ENCODE data around the gene SUPT4H1.

Gene SUPT4H1

GRCh38 chr17:58375256-58375655 is 23.3 kb upstream of the SUPT4H1 start:
- Histone ChIP-seq H3K4me3 (ENCODE audit: insufficient read length, low read depth) (no peak overlapping the region), H3K9me3 (ENCODE audit: insufficient read depth, low read length) (no peaks in the 10 kb centered on the region), H3K4me1 (ENCODE audit: insufficient read depth, insufficient read length) (peaks cover 16% of the 10 kb centered on the region), H3K9ac (ENCODE audit: insufficient read length, low read depth) (no peak overlapping the region), H3K36me3 (ENCODE audit: insufficient read depth, insufficient read length, low read length) (peaks cover 23% of the 10 kb centered on the region), H3K27me3 (ENCODE audit: insufficient read depth, insufficient read length) (no peaks in the 10 kb centered on the region)
- TF ChIP-seq ZNF274 (IDR thresholded peaks at IDR 0.05; ENCODE audit: low read depth, low read length) (no peak), YY1 (IDR thresholded peaks at IDR 0.05; ENCODE audit: insufficient read depth, insufficient read length) (no peak)
- DNase-seq (ENCODE audit: low read depth, low spot score) = no peak

- TF ChIP-seq ZNF274 (IDR thresholded peaks at IDR 0.05; ENCODE audit: low read depth, low read length) (no peak), SUZ12 (IDR thresholded peaks at IDR 0.05; ENCODE audit: extremely low read depth, insufficient read depth, insufficient read length) (no peak), YY1 (IDR thresholded peaks at IDR 0.05; ENCODE audit: insufficient read depth, insufficient read length) (no peak)
- peaks cover 16% of the 10 kb centered on the region for H3K4me1 ChIP-seq (ENCODE audit: insufficient read depth, insufficient read length)
- DNase-seq (ENCODE audit: low read depth, low spot score) = no peak
- H3K9me3 ChIP-seq (ENCODE audit: insufficient read depth, low read length) = no peaks in the 10 kb centered on the region
- H3K9ac ChIP-seq (ENCODE audit: insufficient read length, low read depth) = no peak overlapping the region
- no peak overlapping the region for H3K4me3 ChIP-seq (ENCODE audit: insufficient read length, low read depth)
- H3K27me3 ChIP-seq (ENCODE audit: insufficient read depth, insufficient read length) = no peaks in the 10 kb centered on the region
- H3K36me3 ChIP-seq (ENCODE audit: insufficient read depth, insufficient read length, low read length) = peaks cover 31% of the 10 kb centered on the region
Measured at GRCh38 chr17:58373923-58374322, 21.9 kb upstream of the SUPT4H1 start.

GRCh38 chr17:58373003-58373402 is 21.0 kb upstream of the SUPT4H1 start:
- DNase-seq (ENCODE audit: low read depth, low spot score) = no peak
- H3K27me3 ChIP-seq (ENCODE audit: insufficient read depth, insufficient read length) = no peaks in the 10 kb centered on the region
- H3K36me3 ChIP-seq (ENCODE audit: insufficient read depth, insufficient read length, low read length) = peaks cover 34% of the 10 kb centered on the region
- peaks cover 16% of the 10 kb centered on the region for H3K4me1 ChIP-seq (ENCODE audit: insufficient read depth, insufficient read length)
- TF ChIP-seq YY1 (IDR thresholded peaks at IDR 0.05; ENCODE audit: insufficient read depth, insufficient read length) = no peak
- no peak for TF ChIP-seq ZNF274 (IDR thresholded peaks at IDR 0.05; ENCODE audit: low read depth, low read length)
- TF ChIP-seq SUZ12 (IDR thresholded peaks at IDR 0.05; ENCODE audit: extremely low read depth, insufficient read depth, insufficient read length) = no peak
- H3K9me3 ChIP-seq (ENCODE audit: insufficient read depth, low read length) = no peaks in the 10 kb centered on the region
- H3K4me3 ChIP-seq (ENCODE audit: insufficient read length, low read depth) = no peak overlapping the region
- no peak overlapping the region for H3K9ac ChIP-seq (ENCODE audit: insufficient read length, low read depth)

GRCh38 chr17:58371300-58371950 is 19.4 kb upstream of the SUPT4H1 start:
- no peak for DNase-seq (ENCODE audit: low read depth, low spot score)
- no peaks in the 10 kb centered on the region for H3K27me3 ChIP-seq (ENCODE audit: insufficient read depth, insufficient read length)
- H3K4me1 ChIP-seq (ENCODE audit: insufficient read depth, insufficient read length) = peaks cover 7% of the 10 kb centered on the region
- H3K36me3 ChIP-seq (ENCODE audit: insufficient read depth, insufficient read length, low read length) = peaks cover 43% of the 10 kb centered on the region
- TF ChIP-seq YY1 (IDR thresholded peaks at IDR 0.05; ENCODE audit: insufficient read depth, insufficient read length) (no peak), ZNF274 (IDR thresholded peaks at IDR 0.05; ENCODE audit: low read depth, low read length) (no peak), SUZ12 (IDR thresholded peaks at IDR 0.05; ENCODE audit: extremely low read depth, insufficient read depth, insufficient read length) (no peak)
- no peaks in the 10 kb centered on the region for H3K9me3 ChIP-seq (ENCODE audit: insufficient read depth, low read length)
- H3K9ac ChIP-seq (ENCODE audit: insufficient read length, low read depth) = no peak overlapping the region
- no peak overlapping the region for H3K4me3 ChIP-seq (ENCODE audit: insufficient read length, low read depth)

GRCh38 chr17:58370716-58371115 is 18.7 kb upstream of the SUPT4H1 start:
- peaks cover 43% of the 10 kb centered on the region for H3K36me3 ChIP-seq (ENCODE audit: insufficient read depth, insufficient read length, low read length)
- H3K9ac ChIP-seq (ENCODE audit: insufficient read length, low read depth) = no peak overlapping the region
- peaks cover 7% of the 10 kb centered on the region for H3K4me1 ChIP-seq (ENCODE audit: insufficient read depth, insufficient read length)
- no peaks in the 10 kb centered on the region for H3K9me3 ChIP-seq (ENCODE audit: insufficient read depth, low read length)
- TF ChIP-seq ZNF274 (IDR thresholded peaks at IDR 0.05; ENCODE audit: low read depth, low read length) = no peak
- TF ChIP-seq YY1 (IDR thresholded peaks at IDR 0.05; ENCODE audit: insufficient read depth, insufficient read length) = no peak
- no peak for TF ChIP-seq SUZ12 (IDR thresholded peaks at IDR 0.05; ENCODE audit: extremely low read depth, insufficient read depth, insufficient read length)
- H3K27me3 ChIP-seq (ENCODE audit: insufficient read depth, insufficient read length) = no peaks in the 10 kb centered on the region
- DNase-seq (ENCODE audit: low read depth, low spot score) = no peak
- H3K4me3 ChIP-seq (ENCODE audit: insufficient read length, low read depth) = no peak overlapping the region

- peaks cover 43% of the 10 kb centered on the region for H3K36me3 ChIP-seq (ENCODE audit: insufficient read depth, insufficient read length, low read length)
Measured at GRCh38 chr17:58370309-58370708, 18.3 kb upstream of the SUPT4H1 start.

GRCh38 chr17:58369214-58370031 is 17.4 kb upstream of the SUPT4H1 start:
- Histone ChIP-seq H3K9me3 (ENCODE audit: insufficient read depth, low read length) (no peaks in the 10 kb centered on the region), H3K4me1 (ENCODE audit: insufficient read depth, insufficient read length) (peaks cover 10% of the 10 kb centered on the region)

More at GRCh38 chr17:58370309-58370708, 18.3 kb upstream of the SUPT4H1 start:
- no peak for DNase-seq (ENCODE audit: low read depth, low spot score)
- peaks cover 7% of the 10 kb centered on the region for H3K4me1 ChIP-seq (ENCODE audit: insufficient read depth, insufficient read length)
- no peaks in the 10 kb centered on the region for H3K9me3 ChIP-seq (ENCODE audit: insufficient read depth, low read length)
- H3K4me3 ChIP-seq (ENCODE audit: insufficient read length, low read depth) = no peak overlapping the region
- no peaks in the 10 kb centered on the region for H3K27me3 ChIP-seq (ENCODE audit: insufficient read depth, insufficient read length)
- H3K9ac ChIP-seq (ENCODE audit: insufficient read length, low read depth) = no peak overlapping the region
- TF ChIP-seq SUZ12 (IDR thresholded peaks at IDR 0.05; ENCODE audit: extremely low read depth, insufficient read depth, insufficient read length) = no peak
- TF ChIP-seq ZNF274 (IDR thresholded peaks at IDR 0.05; ENCODE audit: low read depth, low read length) = no peak
- TF ChIP-seq YY1 (IDR thresholded peaks at IDR 0.05; ENCODE audit: insufficient read depth, insufficient read length) = no peak

More at GRCh38 chr17:58369214-58370031, 17.4 kb upstream of the SUPT4H1 start:
- DNase-seq (ENCODE audit: low read depth, low spot score) = no peak
- TF ChIP-seq YY1 (IDR thresholded peaks at IDR 0.05; ENCODE audit: insufficient read depth, insufficient read length) = no peak
- no peak for TF ChIP-seq SUZ12 (IDR thresholded peaks at IDR 0.05; ENCODE audit: extremely low read depth, insufficient read depth, insufficient read length)
- no peak for TF ChIP-seq ZNF274 (IDR thresholded peaks at IDR 0.05; ENCODE audit: low read depth, low read length)
- Histone ChIP-seq H3K4me3 (ENCODE audit: insufficient read length, low read depth) (no peak overlapping the region), H3K27me3 (ENCODE audit: insufficient read depth, insufficient read length) (no peaks in the 10 kb centered on the region), H3K36me3 (ENCODE audit: insufficient read depth, insufficient read length, low read length) (peaks cover 43% of the 10 kb centered on the region), H3K9ac (ENCODE audit: insufficient read length, low read depth) (no peak overlapping the region)
